ENCODE results near the gene BIRC5. TPM values are rescaled to one million over a fixed set of nuclear protein-coding genes. Genes with fewer than 3 reads are reported as not detected.

BIRC5 gene
- total RNA-seq, 3 donors from 2014 or later (not counting 1 experiment from before 2014, with no cell fraction given), result 0.73 to 1.9 (median 1.2) TPM

DNA sequence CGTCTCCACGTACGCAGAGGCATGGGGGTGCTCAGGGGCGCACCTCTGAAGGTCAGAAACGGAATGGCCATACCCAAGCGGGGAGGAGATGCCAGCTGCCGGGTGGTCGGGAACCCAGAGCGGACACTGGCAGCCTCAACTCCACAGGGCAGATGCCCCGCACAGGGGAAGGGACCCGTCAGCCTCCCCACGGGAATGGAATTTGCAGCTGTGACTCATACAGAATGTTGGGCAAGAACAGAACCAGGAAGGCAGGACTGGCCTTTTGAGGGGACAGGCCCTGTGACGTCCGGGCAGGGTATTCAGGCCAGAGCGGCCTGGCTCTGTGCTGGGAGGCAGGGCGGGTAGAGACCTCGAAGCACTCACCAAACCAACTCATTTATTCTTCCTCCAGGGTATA is 34.7 kb upstream of the BIRC5 start:
- H3K36me3 ChIP-seq (ENCODE audit: control insufficient read depth, insufficient read depth, low read length), result no peaks in the 10 kb centered on the region
- DNase-seq (no peak), ATAC-seq (no peak)
- H3K27me3 ChIP-seq (ENCODE audit: control insufficient read depth, insufficient read depth, low read length), result no peaks in the 10 kb centered on the region
- Mint-ChIP-seq H3K4me1 (peaks cover 9 to 17% of the 10 kb centered on the region in 2 donors), H3K27ac (peak overlapping the region; percentile 85 to 88), H3K4me3 (peak overlapping the region; percentile 17), H3K9me3 (no peaks in the 10 kb centered on the region), H3K27me3 (ENCODE audit: low read depth in 2 of 2) (no peaks in the 10 kb centered on the region), H3K36me3 (no peaks in the 10 kb centered on the region)
- H3K4me3 ChIP-seq (ENCODE audit: low read length), result no peak overlapping the region
- H3K4me1 ChIP-seq (ENCODE audit: control insufficient read depth, insufficient read depth, low read length), result peaks cover 36% of the 10 kb centered on the region
- H3K27ac ChIP-seq (ENCODE audit: low read length), result peak overlapping the region; percentile 65
- WGBS (ENCODE audit: insufficient coverage), result 97% methylated on average over 17 of the region's 17 CpGs
- TF ChIP-seq, protein P1, sequence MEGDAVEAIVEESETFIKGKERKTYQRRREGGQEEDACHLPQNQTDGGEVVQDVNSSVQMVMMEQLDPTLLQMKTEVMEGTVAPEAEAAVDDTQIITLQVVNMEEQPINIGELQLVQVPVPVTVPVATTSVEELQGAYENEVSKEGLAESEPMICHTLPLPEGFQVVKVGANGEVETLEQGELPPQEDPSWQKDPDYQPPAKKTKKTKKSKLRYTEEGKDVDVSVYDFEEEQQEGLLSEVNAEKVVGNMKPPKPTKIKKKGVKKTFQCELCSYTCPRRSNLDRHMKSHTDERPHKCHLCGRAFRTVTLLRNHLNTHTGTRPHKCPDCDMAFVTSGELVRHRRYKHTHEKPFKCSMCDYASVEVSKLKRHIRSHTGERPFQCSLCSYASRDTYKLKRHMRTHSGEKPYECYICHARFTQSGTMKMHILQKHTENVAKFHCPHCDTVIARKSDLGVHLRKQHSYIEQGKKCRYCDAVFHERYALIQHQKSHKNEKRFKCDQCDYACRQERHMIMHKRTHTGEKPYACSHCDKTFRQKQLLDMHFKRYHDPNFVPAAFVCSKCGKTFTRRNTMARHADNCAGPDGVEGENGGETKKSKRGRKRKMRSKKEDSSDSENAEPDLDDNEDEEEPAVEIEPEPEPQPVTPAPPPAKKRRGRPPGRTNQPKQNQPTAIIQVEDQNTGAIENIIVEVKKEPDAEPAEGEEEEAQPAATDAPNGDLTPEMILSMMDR (IDR thresholded peaks at IDR 0.05), result no peak
- intact Hi-C loops (cut with micrococcal nuclease), result no loop called here
- H3K9me3 ChIP-seq (ENCODE audit: control insufficient read depth, insufficient read depth, low read length), result no peaks in the 10 kb centered on the region

DNA sequence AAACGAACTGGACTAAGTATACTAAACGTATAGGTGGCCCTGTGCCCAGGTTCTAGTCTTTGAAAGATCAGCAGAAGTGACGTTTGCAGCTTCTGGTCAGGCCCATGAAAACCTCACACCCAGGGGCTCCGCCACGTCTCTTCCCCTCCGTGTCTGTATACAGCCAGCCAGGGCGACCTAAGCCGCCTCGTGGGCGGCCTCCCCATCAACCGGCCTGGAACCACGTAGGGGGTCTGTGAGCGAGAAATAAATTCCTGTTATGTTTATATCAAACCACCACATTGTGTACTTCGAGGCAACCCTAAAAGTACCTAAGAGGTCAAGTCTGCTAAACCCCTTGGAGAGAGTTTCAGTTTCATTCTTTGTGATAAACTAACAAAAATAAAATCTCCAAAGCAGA is 34.0 kb upstream of the BIRC5 start:
- H3K4me3 ChIP-seq (ENCODE audit: low read length), result peak overlapping the region; percentile 11
- peak; percentile 18 to 36 for DNase-seq
- H3K27ac ChIP-seq (ENCODE audit: low read length), result peak overlapping the region; percentile 65

DNA sequence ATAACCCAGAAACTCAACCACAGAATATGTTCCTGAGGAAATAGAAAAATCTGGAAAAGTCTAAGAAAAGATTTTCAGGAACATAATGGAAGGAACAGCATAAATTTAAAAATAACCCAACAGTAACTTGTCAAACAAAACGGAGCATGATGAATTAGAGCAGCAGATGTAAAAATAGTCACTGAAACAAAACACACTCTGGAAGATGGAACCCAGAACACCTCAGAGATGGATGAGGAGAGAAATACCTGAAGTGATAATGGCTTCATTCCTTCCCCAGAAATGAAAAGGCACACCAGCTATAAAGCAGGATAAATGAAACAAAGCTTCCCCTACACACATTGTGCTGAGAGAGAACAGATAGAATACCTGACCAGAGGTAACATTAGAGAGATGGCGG is 33.5 kb upstream of the BIRC5 start:
- no peaks in the 10 kb centered on the region for H3K27me3 ChIP-seq (ENCODE audit: control insufficient read depth, insufficient read depth, low read length)
- Mint-ChIP-seq H3K4me3 (peak overlapping the region; percentile 71), H3K27me3 (ENCODE audit: low read depth in 2 of 2) (no peaks in the 10 kb centered on the region), H3K27ac (peak overlapping the region; percentile 85 to 88), H3K4me1 (peaks cover 9 to 17% of the 10 kb centered on the region in 2 donors), H3K36me3 (no peaks in the 10 kb centered on the region), H3K9me3 (no peaks in the 10 kb centered on the region)
- WGBS (ENCODE audit: insufficient coverage), result 94% methylated on average over 1 of the region's 2 CpGs
- ATAC-seq, result no peak
- no peaks in the 10 kb centered on the region for H3K36me3 ChIP-seq (ENCODE audit: control insufficient read depth, insufficient read depth, low read length)
- H3K4me3 ChIP-seq (ENCODE audit: low read length), result peak overlapping the region; percentile 11
- no peaks in the 10 kb centered on the region for H3K9me3 ChIP-seq (ENCODE audit: control insufficient read depth, insufficient read depth, low read length)
- DNase-seq, result no peak
- peak overlapping the region; percentile 65 for H3K27ac ChIP-seq (ENCODE audit: low read length)
- intact Hi-C loops (cut with micrococcal nuclease), result no loop called here
- peaks cover 24% of the 10 kb centered on the region for H3K4me1 ChIP-seq (ENCODE audit: control insufficient read depth, insufficient read depth, low read length)
- TF ChIP-seq, protein P1 (IDR thresholded peaks at IDR 0.05), result no peak

More for the DNA sequence above, 34.0 kb upstream of the BIRC5 start:
- no peaks in the 10 kb centered on the region for H3K27me3 ChIP-seq (ENCODE audit: control insufficient read depth, insufficient read depth, low read length)
- peaks cover 29% of the 10 kb centered on the region for H3K4me1 ChIP-seq (ENCODE audit: control insufficient read depth, insufficient read depth, low read length)
- H3K27ac Mint-ChIP-seq, result peak overlapping the region; percentile 85 to 88
- TF ChIP-seq, protein P1 (IDR thresholded peaks at IDR 0.05), result no peak
- H3K4me3 Mint-ChIP-seq, result peak overlapping the region; percentile 71
- H3K9me3 Mint-ChIP-seq, result no peaks in the 10 kb centered on the region
- H3K27me3 Mint-ChIP-seq (ENCODE audit: low read depth in 2 of 2), result no peaks in the 10 kb centered on the region
- peaks cover 9 to 17% of the 10 kb centered on the region in 2 donors for H3K4me1 Mint-ChIP-seq
- H3K36me3 ChIP-seq (ENCODE audit: control insufficient read depth, insufficient read depth, low read length), result no peaks in the 10 kb centered on the region
- peak; percentile 74 to 76 (median 74) for ATAC-seq
- H3K9me3 ChIP-seq (ENCODE audit: control insufficient read depth, insufficient read depth, low read length), result no peaks in the 10 kb centered on the region
- H3K36me3 Mint-ChIP-seq, result no peaks in the 10 kb centered on the region
- 25% methylated on average over 14 of the region's 14 CpGs for WGBS (ENCODE audit: insufficient coverage)
- intact Hi-C loops (cut with micrococcal nuclease), result no loop called here

DNA sequence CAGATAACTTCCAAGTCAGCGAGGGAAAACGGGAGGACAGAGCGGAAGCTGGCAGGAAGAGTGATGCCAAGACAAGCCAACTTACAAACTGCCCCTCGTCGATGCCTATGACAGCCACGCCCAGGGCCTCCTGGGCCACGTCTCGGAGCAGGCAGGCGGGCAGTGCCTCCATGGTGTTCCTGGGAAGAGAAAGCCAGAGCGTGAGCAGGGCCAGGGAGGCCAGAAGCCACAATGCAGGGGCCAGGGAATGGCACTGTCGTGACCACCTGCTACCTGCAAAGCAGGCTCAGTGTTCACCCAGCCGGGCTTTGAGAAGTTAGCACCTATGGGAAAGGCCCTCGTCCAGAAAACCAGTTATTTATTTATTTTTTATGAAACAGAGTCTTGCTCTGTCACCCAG is 31.5 kb upstream of the BIRC5 start:
- Histone ChIP-seq H3K4me3 (ENCODE audit: low read length) (no peak overlapping the region), H3K27me3 (ENCODE audit: control insufficient read depth, insufficient read depth, low read length) (no peaks in the 10 kb centered on the region), H3K9me3 (ENCODE audit: control insufficient read depth, insufficient read depth, low read length) (no peaks in the 10 kb centered on the region), H3K36me3 (ENCODE audit: control insufficient read depth, insufficient read depth, low read length) (no peaks in the 10 kb centered on the region), H3K27ac (ENCODE audit: low read length) (no peak overlapping the region), H3K4me1 (ENCODE audit: control insufficient read depth, insufficient read depth, low read length) (peaks cover 29% of the 10 kb centered on the region)
- no peaks in the 10 kb centered on the region for H3K27me3 Mint-ChIP-seq (ENCODE audit: low read depth in 2 of 2)
- no peak overlapping the region for H3K27ac Mint-ChIP-seq
- intact Hi-C loops (cut with micrococcal nuclease), result no loop called here
- no peaks in the 10 kb centered on the region for H3K9me3 Mint-ChIP-seq
- 95% methylated on average over 13 of the region's 13 CpGs for WGBS (ENCODE audit: insufficient coverage)
- H3K4me1 Mint-ChIP-seq, result peaks cover 9 to 26% of the 10 kb centered on the region in 2 donors
- ATAC-seq, result no peak
- TF ChIP-seq, protein P1 (IDR thresholded peaks at IDR 0.05), result no peak
- DNase-seq, result no peak
- H3K36me3 Mint-ChIP-seq, result no peaks in the 10 kb centered on the region
- H3K4me3 Mint-ChIP-seq, result no peak overlapping the region
